ENCODE data around the gene DGKI.

Gene DGKI

DNA sequence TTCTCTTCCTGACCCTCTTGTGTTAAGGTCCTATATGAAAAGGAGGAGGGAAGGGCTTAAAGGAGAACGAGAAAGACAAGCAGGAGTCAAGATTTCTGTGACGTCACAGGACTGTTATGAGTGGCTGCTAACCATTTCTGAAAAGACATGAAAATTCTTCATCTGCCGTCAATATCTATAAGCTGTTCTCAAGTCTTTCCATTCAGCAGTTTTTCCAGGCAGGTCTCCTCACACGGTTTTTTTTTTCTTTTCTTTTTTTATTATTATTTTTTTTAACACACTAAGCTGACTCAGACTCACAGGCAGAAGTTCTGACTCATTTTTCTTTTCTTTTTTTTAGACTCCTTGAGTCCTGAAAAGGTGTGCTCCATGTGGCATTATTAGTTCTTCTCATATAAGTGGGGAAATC, 72.0 kb downstream of the DGKI start:
- DNase-seq = no peak

DNA sequence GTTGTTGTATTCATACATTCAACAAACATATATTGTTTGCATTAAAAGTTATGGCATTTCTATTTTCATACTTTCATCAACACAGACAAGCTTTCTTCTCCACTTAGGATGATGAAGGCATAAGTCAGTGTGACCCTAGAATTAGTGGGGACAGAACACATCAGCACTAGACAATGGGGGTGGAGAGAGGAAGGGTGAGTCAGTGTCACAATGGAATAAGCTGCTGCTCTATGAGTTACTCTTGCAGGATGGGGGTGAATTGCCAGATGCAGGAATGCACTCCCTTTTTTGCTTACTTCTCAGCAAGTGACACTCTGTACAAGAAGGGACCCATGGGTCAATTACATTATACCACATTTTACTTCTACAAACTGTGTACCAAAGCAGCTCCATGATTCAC, 74.0 kb downstream of the DGKI start:
- no peak for DNase-seq

DNA sequence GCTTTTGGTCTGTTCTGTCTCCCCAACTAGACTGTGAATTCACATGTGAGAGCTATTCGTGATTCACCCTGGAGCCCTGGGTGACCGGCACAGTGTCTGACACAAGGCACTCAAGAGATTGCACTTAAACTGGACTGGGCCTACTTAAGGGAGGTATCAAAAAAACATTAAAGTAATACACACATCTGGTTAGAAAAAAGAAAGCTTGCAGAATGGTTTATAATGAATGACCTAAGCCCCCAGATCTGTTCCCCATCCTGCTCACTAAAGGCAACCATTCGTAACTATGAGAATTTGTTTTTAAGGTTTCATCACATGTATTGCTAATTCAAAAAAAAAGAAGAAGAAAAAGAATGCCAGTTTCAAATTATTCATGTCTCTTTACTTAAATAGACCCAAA, 74.5 kb downstream of the DGKI start:
- no peak for DNase-seq

DNA sequence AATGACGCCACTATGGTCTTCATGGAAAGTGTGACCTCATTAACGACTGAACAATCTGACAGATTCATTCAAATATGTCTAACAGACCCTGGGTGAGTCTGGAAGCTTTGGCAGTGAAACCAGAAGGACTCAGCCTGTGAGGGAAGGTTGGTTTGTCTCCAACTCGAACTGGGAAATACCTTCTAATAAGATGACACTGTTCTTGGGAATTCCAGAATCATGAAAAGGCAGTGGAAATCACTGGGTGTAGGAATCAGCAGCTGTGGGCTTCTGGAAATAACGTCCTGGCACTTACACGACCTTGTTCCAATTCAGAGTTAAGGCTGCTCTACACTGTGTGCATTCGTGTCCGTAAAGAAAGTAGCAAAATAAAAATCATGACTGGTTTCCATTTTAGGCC, 75.1 kb downstream of the DGKI start:
- no peak for DNase-seq

DNA sequence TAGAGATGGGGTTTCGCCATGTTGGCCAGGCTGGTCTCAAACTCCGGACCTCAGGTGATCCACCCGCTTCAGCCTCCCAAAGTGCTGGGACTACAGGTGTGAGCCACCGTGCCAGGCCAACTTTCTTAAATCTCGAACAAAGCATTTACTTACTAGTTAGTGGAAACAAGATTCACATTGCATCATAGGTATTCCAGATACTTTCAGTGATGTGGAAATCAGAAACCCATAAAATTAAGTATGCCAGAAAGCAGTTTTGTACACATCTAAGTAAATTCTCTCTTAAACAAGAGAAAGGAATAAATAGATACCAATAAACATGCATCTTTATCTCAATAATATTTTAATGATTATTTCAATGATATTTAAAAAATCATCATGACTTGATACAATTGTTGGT, 75.5 kb downstream of the DGKI start:
- DNase-seq = no peak

DNA sequence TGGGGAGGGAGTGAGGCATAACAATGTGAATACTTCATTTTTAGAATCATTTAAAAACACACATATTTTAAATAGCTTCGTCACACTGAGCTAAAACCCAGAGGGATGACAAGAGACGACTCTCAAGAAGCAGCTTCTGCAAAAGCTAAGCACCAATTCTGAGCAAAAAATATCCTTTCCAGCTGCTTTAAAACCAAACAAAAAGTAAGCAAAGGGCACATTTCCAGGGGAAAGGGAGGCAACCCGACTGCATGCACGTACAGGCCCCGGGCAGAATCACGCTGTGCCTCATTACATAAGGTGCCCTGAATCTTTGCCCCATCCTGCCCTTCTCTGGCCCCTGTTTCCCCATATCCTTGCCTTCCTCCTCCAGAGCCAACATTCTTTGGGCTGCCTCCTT, 78.4 kb downstream of the DGKI start:
- DNase-seq = no peak

DNA sequence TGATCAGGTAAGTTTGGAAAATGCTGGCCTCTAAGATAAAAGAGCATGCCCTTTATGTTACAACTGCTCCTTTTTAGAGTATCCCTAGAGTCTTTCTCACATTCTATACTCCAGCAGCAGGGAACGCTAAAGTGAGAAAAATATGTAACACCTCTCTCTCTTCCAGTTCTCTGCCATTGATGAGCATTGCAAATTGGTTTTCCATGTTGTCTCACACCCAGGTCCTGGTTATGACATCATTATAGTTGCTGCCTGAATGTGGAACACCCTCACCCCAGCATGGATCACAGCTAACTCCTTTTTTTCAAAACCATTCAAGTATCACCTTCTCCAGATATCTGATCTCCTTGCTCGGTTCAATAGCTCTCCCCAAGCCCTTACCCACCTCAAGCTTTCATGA, 84.4 kb downstream of the DGKI start:
- no peak for DNase-seq

DNA sequence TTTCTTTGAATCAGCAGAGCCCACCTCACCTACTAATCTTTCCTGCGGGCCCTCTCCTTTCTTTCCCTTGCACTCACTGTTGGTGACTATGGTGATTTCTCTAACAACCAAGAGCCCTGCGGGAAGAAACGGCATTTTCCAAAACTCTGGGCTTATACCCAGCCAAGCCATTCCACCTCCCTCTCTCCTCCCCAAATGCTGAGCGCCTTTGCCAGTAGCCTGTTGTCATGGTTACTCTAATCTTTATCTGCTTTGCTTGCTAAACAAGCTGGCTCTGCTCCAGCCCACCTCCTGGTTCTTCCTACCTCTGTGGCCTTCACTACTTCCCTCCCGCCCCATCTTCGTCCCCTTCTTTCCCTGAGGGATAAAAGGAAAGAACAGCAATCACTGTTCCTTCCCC, 86.7 kb downstream of the DGKI start:
- no peak for DNase-seq

DNA sequence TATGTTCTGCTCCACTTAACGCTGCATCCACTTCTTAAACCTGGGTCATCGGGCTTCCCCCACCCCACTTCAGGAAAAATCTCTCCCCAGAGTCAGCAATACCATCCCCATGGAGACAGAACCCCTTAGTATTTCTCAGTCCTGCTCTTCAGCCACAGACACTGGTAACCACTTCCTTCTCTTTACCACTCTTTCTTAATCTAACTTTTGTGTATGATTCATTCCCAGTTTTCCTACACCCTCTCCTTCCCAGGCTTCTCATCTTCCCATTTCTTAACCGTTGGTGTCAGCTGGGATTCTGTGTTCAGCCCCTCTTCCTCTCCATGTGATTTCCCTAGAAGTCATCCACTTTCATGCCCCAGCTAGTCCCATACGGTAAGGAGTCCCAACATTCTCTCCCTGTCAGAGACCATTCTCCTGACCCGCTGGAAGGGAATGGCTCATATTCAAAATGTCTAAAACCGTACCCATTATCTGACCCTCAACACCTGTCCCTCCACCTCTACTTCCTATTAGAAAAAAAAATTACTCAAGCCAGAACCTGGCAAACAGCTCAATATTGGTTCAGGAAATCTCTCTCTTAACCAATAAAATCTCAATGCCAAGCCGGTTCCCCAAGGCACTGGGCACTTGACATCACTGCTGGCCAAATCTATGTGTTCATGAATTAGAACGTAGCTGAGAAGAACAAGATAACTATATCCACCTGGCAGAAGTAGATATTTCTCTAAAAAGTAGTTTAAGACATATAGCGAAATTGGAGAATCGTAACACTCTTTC, 89.4 kb downstream of the DGKI start:
- no peak for DNase-seq

DNA sequence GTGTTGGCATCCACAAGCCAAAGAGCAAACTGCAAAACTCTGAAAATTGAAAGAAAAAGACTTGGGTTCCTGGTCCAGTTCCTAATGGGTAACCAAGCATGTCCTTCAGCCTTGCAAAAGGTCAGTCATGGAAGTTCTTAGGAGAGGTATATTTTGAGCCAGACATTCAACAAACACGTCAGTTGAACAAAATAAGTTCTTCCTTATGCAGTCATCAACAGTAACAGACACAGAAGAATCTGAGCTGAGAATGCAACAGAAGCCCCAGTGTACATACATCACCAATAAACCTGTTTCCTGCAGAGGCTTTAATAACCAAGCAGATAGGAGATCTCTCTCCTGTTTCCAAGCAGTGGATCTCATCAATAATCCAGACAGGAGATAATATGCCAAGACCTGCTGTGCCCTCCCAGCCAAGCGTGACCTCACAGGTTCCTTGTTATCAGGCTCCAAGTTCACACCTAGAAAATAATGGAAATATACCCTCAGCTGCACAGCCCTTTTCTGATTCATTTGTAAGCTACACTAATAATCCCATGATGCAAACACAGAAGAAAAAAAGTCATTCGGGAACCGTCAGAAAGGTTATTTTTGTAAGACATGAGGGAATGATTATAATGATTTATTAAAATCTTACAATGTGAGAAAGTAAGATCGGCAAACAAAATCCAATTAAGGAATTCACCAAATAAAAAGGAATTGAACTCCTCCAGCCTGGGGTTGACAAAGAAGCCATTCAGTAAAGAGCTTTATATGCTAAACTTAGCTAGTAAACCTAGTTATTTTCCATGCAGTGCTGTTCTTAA, 90.7 kb downstream of the DGKI start:
- no peak for DNase-seq

DNA sequence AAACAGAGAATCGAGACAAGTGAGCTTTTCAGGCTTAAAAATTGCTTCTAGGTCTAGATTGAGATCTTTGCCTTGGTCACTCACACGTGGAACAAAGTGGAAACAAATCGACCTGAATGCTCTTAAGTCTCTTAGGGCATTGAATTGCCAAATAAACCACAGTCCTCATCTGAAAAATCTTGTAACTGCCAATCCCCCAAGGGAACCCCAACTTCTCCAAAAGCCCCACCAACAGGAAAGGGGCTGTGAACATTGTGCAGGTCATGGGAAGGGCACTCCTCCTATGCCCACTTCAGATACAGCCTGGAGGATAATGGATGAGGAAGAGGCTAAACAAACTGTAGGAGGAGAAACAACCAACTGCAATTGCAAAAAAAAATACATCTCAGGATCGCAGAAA, 91.3 kb downstream of the DGKI start:
- no peak for DNase-seq

DNA sequence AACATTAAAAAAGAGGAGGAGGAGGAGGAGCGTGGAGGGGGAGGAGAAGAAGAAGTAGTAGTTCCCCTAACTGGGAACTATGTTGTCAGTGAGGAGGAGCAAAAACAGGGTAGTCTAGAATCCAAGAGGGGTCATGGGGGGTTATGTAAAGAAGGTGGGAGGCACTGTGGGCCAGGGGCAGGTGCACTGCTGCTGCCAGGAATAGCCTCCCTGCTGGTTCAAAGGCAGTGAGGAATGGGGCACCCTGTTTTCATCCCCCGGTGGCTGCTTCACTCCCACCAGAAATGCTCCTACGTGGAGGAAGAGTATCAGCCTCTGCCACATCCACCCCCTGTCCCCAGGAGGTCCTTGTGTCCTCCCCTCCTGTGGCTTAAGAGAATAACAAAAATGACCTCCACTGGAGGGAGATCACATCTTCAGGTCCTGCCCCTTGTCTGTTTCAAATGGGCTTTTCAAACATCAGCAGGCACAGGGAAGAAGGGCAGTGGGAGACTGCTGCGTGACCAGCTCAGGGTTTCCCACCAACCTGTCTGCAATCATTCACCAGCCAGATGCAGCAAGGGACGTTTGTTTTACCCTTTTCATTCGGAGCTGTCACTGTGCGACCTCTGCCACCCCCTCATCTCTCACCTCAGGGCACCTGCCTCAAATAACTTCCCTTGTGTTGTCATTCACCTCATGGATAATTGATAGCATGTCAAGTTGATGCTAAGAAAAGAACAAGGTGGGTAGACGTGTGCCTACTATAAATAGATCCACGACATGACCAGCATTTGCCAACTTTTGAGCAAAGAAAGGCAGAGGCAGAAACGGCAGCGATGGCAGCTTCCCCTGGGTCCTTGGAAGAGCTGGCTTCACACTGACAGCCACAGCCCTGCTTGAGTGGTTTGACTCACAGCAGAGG, 92.6 kb downstream of the DGKI start:
- DNase-seq = no peak

DNA sequence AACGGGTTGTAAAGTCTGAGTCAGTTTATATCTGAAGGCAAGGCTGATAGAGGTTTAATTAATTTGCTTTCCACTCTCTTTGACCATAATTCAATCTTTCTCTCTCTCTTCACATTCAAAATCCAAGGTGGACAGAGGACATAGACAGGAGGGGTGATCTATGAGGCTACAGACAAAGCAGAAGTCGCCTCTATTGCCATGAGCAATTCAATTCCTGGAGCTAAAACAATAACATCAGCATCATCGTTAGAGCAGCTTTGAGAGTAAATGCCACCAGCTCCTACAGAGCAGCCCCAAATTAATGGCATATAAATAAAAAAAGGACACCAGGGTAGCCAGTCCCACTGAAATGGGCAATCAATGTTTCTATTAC, 93.2 kb downstream of the DGKI start:
- DNase-seq = no peak

DNA sequence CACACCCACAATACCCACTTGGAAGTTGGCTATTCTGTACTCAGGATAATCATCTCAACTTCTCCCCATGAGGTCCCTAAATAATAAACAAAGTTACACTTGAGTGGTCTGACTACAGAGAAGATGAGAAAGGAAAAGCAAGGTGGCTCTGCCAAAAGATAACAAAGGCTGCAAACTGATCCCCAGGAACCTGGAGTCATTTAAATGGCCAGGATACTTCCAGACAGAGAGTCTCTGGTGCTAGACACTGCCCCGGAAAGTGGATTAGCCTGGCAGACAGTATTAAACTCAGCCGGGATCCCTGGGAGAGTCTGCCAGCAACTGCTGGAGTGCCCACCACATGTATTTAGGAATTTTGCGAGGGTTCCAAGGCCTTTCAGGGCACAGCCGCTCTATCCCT, 93.7 kb downstream of the DGKI start:
- DNase-seq = no peak

DNA sequence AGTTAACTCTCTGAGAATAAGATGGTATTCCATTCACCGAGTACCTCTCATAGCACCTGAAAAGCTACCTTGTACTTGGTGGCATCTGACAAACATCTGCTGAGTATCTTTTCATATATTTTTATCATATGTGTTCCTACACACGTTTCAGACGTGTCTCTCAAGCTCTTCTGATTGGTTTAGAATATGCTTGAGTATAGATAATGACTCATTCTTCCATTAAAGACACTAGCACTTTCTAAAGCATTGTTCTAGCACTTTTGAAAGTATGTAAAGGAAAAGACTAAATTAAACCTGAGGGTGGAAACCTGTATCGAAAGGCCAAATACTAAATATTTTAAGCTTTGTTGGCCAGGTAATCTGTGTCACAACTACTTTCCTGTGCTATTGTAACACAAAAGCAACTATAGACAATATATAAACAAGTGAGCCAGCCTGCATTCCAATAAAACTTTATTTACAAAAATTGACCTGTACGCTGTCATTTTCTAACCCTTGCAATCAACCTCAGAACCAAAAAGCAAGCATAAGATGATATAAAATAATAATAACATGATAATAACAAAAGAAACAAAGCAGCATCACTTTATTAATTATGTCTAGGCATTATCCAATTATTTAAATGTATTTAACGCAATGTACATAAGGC, 95.3 kb downstream of the DGKI start:
- no peak for DNase-seq

DNA sequence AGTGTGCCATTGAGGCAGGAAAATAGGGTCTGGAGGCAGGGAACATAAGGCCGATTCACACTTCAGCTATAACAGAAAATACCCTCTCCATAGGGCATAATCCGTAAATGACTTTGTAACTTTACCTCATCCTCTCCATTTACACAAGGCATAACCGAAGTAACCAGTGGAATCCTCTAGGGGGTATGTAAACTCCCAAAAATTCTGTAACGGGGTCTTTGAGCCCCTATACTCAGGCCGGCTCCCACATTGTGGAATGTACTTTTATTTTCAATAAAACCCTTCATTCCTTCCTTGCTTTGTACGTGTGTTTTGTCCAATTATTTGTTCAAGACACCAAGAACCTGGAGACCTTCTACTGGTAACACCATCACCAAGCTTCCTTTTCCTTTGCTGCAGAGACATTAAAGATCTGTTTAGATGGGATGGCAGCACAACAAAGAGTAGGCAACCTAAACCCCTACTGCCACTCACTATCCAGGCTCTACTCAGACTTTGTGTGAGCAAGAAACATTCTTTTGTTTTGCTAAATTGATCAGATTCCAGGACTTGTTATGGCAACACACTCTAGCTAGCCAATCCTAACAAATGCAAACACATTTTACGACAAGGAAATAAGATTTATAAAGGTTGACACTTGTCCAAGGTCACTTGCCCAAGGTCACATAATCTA, 99.3 kb downstream of the DGKI start:
- no peak for DNase-seq

DNA sequence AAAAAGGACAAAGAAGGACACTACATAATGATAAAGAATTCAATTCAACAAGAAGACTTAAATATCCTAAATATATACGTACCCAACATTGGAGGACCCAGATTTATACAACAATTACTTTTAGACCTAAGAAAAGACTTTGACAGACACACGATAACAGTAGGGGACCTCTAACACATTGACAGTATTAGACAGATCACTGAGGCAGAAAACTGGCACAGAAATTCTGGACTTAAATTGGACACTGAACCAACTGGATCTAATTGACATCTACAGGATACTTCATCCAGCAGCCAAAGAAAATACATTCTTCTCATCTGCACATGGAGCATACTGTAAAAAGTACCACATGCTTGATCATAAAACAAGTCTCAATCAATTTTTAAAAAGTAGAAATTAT, 103.8 kb downstream of the DGKI start:
- DNase-seq = no peak

DNA sequence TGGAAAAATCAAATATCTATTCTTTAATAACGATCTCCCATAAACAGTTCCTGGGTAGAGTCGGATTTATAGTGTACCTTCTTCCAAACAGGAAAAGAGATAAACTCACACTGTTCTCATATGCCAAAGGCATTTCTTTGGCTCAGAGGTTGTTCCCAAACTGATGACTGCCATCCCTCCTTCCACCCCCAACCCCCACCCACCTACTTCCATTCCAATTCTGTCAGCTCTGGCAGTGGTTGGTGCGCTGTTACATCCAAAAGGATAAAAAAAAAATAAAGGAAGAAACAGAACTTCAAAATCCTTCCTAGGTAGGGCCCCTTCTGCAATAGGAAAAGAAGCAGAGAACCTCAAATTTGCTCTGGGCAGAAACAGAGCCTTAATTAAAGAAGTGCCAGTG, 104.7 kb downstream of the DGKI start:
- DNase-seq = no peak

DNA sequence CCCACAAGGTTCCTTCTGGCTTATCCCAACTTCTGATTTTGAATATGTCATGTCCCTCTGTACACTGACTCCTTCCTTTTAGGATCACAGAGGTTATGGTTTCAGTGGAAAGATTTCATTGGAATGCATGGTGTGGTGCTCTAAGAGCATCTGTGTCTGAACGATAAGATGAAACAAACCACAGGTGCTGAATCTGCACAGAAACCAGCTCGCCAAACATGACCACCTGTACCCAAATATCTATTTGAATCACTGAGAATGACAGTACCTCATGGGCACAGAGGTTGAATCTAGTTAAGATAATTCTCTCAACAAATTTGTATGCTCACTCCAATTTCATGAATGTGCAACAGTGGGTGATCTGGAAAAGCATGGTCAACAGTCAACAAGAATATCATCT, 105.3 kb downstream of the DGKI start:
- DNase-seq = no peak

DNA sequence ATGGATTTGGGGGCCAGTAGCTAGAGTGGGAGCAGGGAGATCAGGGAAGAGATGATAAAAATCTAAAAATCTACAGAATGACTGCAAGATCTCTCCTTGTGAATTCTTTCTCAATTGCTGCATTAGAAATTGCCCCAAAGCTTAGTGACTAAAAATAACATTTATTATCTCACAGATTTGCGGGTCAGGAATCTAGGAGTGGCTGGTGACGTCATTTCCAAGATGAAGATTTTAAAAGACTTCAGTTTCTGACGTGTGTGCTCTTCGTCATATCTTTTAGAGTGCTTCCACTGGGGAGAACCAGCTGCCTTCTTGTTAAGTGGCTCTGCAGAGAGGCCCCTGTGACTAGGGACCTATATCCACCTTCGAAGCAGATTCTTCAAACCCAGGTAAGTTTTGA, 112.6 kb downstream of the DGKI start:
- no peak for DNase-seq

DNA sequence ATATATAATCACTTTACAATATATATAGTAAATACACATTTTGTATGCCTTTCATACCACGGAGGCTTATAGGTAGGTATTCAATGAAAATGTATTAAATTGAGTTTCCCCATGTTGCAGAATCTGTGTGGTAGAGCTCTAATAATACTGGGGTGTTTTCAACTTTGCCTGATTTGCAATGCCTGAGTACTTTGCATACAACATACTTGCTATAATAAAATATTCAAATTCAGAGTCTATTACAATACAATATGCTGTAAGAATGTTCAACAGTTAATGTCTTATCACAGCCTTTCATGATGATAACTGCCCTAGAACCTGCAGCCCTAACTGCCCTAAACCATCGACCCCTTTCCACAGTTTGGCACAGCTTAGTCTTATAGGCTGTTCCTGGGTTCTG, 114.6 kb downstream of the DGKI start:
- DNase-seq = no peak

DNA sequence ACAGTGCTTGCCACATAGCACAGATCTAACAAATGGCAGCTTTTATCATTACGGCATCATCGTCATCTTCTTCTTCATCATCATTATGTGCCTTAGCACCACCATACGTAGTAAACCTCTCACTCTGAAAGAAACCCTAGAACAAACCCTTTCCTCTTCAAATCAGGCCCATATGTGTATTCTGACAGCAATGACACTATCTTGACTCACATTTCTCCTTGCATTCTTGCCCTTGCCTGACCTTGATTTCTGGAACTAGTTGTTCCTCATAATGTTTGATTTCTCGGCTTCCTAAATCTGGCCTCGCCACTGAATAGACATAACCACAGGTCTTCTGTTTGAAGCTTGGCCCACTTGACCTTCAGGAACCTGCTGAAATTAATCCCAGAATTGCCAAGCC, 115.3 kb downstream of the DGKI start:
- DNase-seq = no peak

DNA sequence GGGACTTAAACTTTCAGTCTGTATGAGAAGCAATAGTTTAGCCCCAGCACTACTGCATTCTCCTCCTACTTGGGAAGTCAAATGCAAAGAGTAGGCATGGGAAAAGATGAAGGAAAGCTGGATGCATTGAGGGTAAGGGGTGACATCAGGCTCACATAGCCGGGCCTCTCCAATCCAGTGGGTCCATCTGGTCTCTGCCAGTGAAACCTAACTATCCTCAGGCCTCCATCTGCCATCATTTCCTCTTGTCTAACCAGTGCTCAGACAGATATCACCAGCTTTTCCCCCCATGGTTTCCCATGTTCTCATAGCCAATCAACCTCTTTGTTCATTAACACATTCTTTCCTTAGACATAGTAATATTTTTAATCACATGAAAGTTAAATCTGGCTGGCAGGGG, 118.3 kb downstream of the DGKI start:
- no peak for DNase-seq

All from CD4-positive, alpha-beta T cell treated with Interleukin-6 for 4 hours (primary cell).